ENCODE data around the gene RGS6.

GRCh38 chr14:72123755-72124154 lies 191.5 kb downstream of the RGS6 start:
- TF ChIP-seq CTCF (IDR thresholded peaks at IDR 0.05; ENCODE audit: low read length) (no peak), EZH2 (IDR thresholded peaks at IDR 0.05; ENCODE audit: borderline replicate concordance, low read length) (no peak)

All from OCI-LY1 (cell line).